Mesothelial cell of epicardium (in vitro differentiated cells): Measurements from ENCODE around the gene GNAZ. TPM values are rescaled to one million over a fixed set of nuclear protein-coding genes. Genes with fewer than 3 reads are reported as not detected.

ENCODE experiments used
- DNase-seq, 2 experiments: peaks; one replicate each; pipeline ENCODE4 v3.0.0; 2021; ENCODE audit warnings: low spot score in 2 of 2; ENCODE audit not compliant: unreplicated experiment in 2 of 2
- H3K27ac Mint-ChIP-seq: 2 replicates; pipeline ENCODE4 v1.8.0; 2021; ENCODE audit warnings: mixed read lengths
- H3K27me3 Mint-ChIP-seq: 2 replicates; pipeline ENCODE4 v1.8.0; 2021; ENCODE audit warnings: low read depth, mixed read lengths
- H3K36me3 Mint-ChIP-seq: 2 replicates; pipeline ENCODE4 v1.8.0; 2021; ENCODE audit warnings: mixed read lengths
- H3K4me1 Mint-ChIP-seq: 2 replicates; pipeline ENCODE4 v1.8.0; 2021; ENCODE audit warnings: mixed read lengths
- H3K4me3 Mint-ChIP-seq: 2 replicates; pipeline ENCODE4 v1.8.0; 2021; ENCODE audit warnings: mild to moderate bottlenecking, moderate library complexity, mixed read lengths
- H3K9me3 Mint-ChIP-seq: 2 replicates; pipeline ENCODE4 v1.8.0; 2021; ENCODE audit warnings: mixed read lengths
- CTCF ChIP-seq: fragments of 200-600 bp; sonication (generic); IDR thresholded peaks from one replicate; pipeline ENCODE4 v1.5.0; 2021; ENCODE audit warnings: antibody characterized with exemption; ENCODE audit not compliant: unreplicated experiment
- total RNA-seq: library from RNA; stranded (reverse); gene quantifications from 3 replicates; pipeline ENCODE4 v1.2.1, GENCODE V29; 2021

Gene GNAZ
- total RNA-seq, 1 donor from 2014 or later, result 6.5 TPM

GRCh38 chr22:23069502-23070357, 589 bp upstream of the GNAZ start:
- DNase-seq, result peak; percentile 90 to 97
- Mint-ChIP-seq H3K9me3 (no peaks in the 10 kb centered on the region), H3K27ac (no peak overlapping the region), H3K4me3 (peak overlapping the region; percentile 72), H3K27me3 (peaks cover 66% of the 10 kb centered on the region), H3K4me1 (peaks cover 26% of the 10 kb centered on the region), H3K36me3 (no peaks in the 10 kb centered on the region)
- TF ChIP-seq CTCF, result no peak

- peak in 1 of 2 experiments; percentile 12 for DNase-seq
- TF ChIP-seq CTCF, result no peak
- peaks cover 56% of the 10 kb centered on the region for H3K27me3 Mint-ChIP-seq
Observed at GRCh38 chr22:23071230-23072076, 1.1 kb downstream of the GNAZ start.

GRCh38 chr22:23072077-23072910, 2.0 kb downstream of the GNAZ start:
- Mint-ChIP-seq H3K9me3 (no peaks in the 10 kb centered on the region), H3K27ac (peak overlapping the region; percentile 59), H3K4me3 (peak overlapping the region; percentile 22), H3K4me1 (peaks cover 26% of the 10 kb centered on the region), H3K27me3 (peaks cover 54% of the 10 kb centered on the region), H3K36me3 (no peaks in the 10 kb centered on the region)
- TF ChIP-seq CTCF, result no peak
- no peak for DNase-seq

More at GRCh38 chr22:23071230-23072076, 1.1 kb downstream of the GNAZ start:
- Mint-ChIP-seq H3K4me1 (peaks cover 26% of the 10 kb centered on the region), H3K36me3 (no peaks in the 10 kb centered on the region), H3K27ac (no peak overlapping the region), H3K4me3 (peak overlapping the region; percentile 68), H3K9me3 (no peaks in the 10 kb centered on the region)

- Mint-ChIP-seq H3K4me1 (peaks cover 26% of the 10 kb centered on the region), H3K36me3 (no peaks in the 10 kb centered on the region), H3K9me3 (no peaks in the 10 kb centered on the region), H3K4me3 (no peak overlapping the region), H3K27ac (peak overlapping the region; percentile 56), H3K27me3 (peaks cover 48% of the 10 kb centered on the region)
- no peak for TF ChIP-seq CTCF
- DNase-seq, result no peak
Observed at GRCh38 chr22:23072911-23073491, 2.7 kb downstream of the GNAZ start.
